Neuronal stem cell (in vitro differentiated cells): Measurements from ENCODE around the gene THAP10.

Source experiments
- DNase-seq: peaks from one replicate; pipeline ENCODE4 v3.0.0-alpha.2; 2013; ENCODE audit warnings: low spot score
- H2AFZ ChIP-seq: one replicate; pipeline ENCODE4 v1.6.1; 2013; ENCODE audit warnings: mild to moderate bottlenecking, low read length, inconsistent platforms
- H2AK5ac ChIP-seq: 2 replicates; pipeline ENCODE4 v1.6.1; 2013; ENCODE audit warnings: low read depth, mild to moderate bottlenecking, inconsistent platforms, low read length, moderate library complexity, mixed read lengths
- H2BK120ac ChIP-seq: 2 replicates; pipeline ENCODE4 v1.6.1; 2013; ENCODE audit warnings: low read depth, mild to moderate bottlenecking, inconsistent platforms, low read length, moderate library complexity, mixed read lengths
- H2BK12ac ChIP-seq: one replicate; pipeline ENCODE4 v1.6.1; 2013; ENCODE audit warnings: low read length, inconsistent platforms
- H2BK15ac ChIP-seq: 2 replicates; pipeline ENCODE4 v1.6.1; 2013; ENCODE audit warnings: mild to moderate bottlenecking, low read length, inconsistent platforms, mixed read lengths
- H2BK5ac ChIP-seq: one replicate; pipeline ENCODE4 v1.6.1; 2013; ENCODE audit warnings: inconsistent platforms, mild to moderate bottlenecking, low read length, moderate library complexity
- H3K14ac ChIP-seq: one replicate; pipeline ENCODE4 v1.6.1; 2013; ENCODE audit warnings: low read length, inconsistent platforms
- H3K18ac ChIP-seq: 2 replicates; pipeline ENCODE4 v1.6.1; 2013; ENCODE audit warnings: low read length, inconsistent platforms
- H3K23ac ChIP-seq: 2 replicates; pipeline ENCODE4 v1.6.1; 2013; ENCODE audit warnings: low read depth, mild to moderate bottlenecking, mixed read lengths, low read length, inconsistent platforms; ENCODE audit not compliant: poor library complexity
- H3K27ac ChIP-seq: replicated peaks from 3 replicates; pipeline ENCODE4 v1.5.1; 2013; ENCODE audit warnings: low read length, inconsistent platforms
- H3K27me3 ChIP-seq, 3 experiments: 2 replicates each; pipeline ENCODE4 v1.6.1; 2013; ENCODE audit warnings: low read length in 3 of 3, mild to moderate bottlenecking in 2 of 3, inconsistent platforms in 1 of 3, low read depth in 1 of 3, mixed read lengths in 1 of 3, moderate library complexity in 1 of 3; ENCODE audit not compliant: control insufficient read depth in 3 of 3, insufficient read depth in 3 of 3
- H3K36me3 ChIP-seq, 2 donors: replicated peaks in 1 of 2; 2 replicates each; pipeline ENCODE4 v1.6.1; 2013; ENCODE audit warnings: low read length in 2 of 2; ENCODE audit not compliant: control insufficient read depth in 2 of 2, insufficient read depth in 2 of 2
- H3K4ac ChIP-seq: 2 replicates; pipeline ENCODE4 v1.6.1; 2013; ENCODE audit warnings: inconsistent platforms, mild to moderate bottlenecking, low read length, moderate library complexity
- H3K4me1 ChIP-seq, 2 donors: 1 replicate in 1 of 2; 2 replicates in 1 of 2; pipeline ENCODE4 v1.6.1; 2013; ENCODE audit warnings: low read length in 2 of 2, low read depth in 1 of 2; ENCODE audit not compliant: control insufficient read depth in 2 of 2, insufficient read depth in 1 of 2
- H3K4me2 ChIP-seq: one replicate; pipeline ENCODE4 v1.6.1; 2013; ENCODE audit warnings: mild to moderate bottlenecking, low read length, inconsistent platforms; ENCODE audit not compliant: insufficient read depth, poor library complexity, severe bottlenecking
- H3K4me3 ChIP-seq, 2 donors: 2 replicates each; pipeline ENCODE4 v1.5.1; 2013; ENCODE audit warnings: low read length in 2 of 2, mild to moderate bottlenecking in 2 of 2, inconsistent platforms in 1 of 2, moderate library complexity in 1 of 2
- H3K79me1 ChIP-seq: one replicate; pipeline ENCODE4 v1.6.1; 2013; ENCODE audit warnings: low read depth, mild to moderate bottlenecking, inconsistent platforms, low read length, moderate library complexity
- H3K9ac ChIP-seq: one replicate; pipeline ENCODE4 v1.6.1; 2013; ENCODE audit warnings: mild to moderate bottlenecking, low read depth, low read length, inconsistent platforms; ENCODE audit not compliant: poor library complexity
- H3K9me3 ChIP-seq, 2 donors: replicated peaks in 1 of 2; 2 replicates each; pipeline versions ENCODE3 to v1.6.1; 2013; ENCODE audit warnings: low read length in 2 of 2, mild to moderate bottlenecking in 2 of 2, inconsistent platforms in 1 of 2, low read depth in 1 of 2, mixed read lengths in 1 of 2, moderate library complexity in 1 of 2; ENCODE audit not compliant: control insufficient read depth in 2 of 2, insufficient read depth in 1 of 2
- H4K8ac ChIP-seq: one replicate; pipeline ENCODE4 v1.6.1; 2013; ENCODE audit warnings: low read depth, mild to moderate bottlenecking, inconsistent platforms, low read length, moderate library complexity
- H4K91ac ChIP-seq: one replicate; pipeline ENCODE4 v1.6.1; 2013; ENCODE audit warnings: low read length, low read depth, mild to moderate bottlenecking, inconsistent platforms; ENCODE audit not compliant: poor library complexity
- WGBS, 2 donors: extraction: QIAGEN DNeasy Blood & Tissue Kit; methylation state at CpG; one replicate each; pipeline ENCODE4 v1.1.7; 2013; ENCODE audit warnings: missing lambda C conversion rate in 2 of 2, mixed read lengths in 1 of 2; ENCODE audit not compliant: insufficient read length in 2 of 2, insufficient replicate concordance in 1 of 2; ENCODE audit errors: extremely low coverage in 2 of 2; 5-methylcytosine and 5-hydroxymethylcytosine counted together

Gene THAP10

DNA sequence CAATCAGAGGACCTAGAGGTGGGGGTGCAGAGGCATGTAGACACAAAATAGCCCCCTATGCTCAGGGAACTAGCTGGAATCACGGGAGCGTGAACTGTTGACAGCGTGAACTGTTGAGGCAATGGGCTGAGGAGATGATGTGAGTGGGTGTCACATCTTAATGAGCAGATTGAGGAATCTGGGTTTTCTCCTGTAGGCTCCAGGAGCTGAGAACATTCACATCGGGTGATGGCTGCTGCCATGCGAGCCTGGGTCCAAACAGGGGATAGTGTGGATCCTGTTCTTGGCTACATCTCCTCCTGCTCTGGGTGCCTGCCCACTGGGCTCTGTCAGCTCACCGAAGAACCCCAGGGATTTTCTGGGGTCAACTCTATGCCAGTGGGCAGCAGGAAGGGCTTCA is 40.3 kb downstream of the THAP10 start:
- H2BK15ac ChIP-seq = no peak overlapping the region
- no peak overlapping the region for H2BK5ac ChIP-seq
- no peak overlapping the region for H3K18ac ChIP-seq
- no CpG with 5 or more reads among the region's 6 CpGs for WGBS, 2 donors
- H3K4me3 ChIP-seq = no peak overlapping the region
- H4K8ac ChIP-seq = no peak overlapping the region
- peaks cover 0 to 15% (median 0%) of the 10 kb centered on the region in 3 experiments for H3K27me3 ChIP-seq
- H3K36me3 ChIP-seq = peaks cover 0 to 18% of the 10 kb centered on the region in 2 donors
- no peak overlapping the region for H3K4ac ChIP-seq
- no peaks in the 10 kb centered on the region for H3K9me3 ChIP-seq
- no peak overlapping the region for H3K14ac ChIP-seq
- no peak overlapping the region for H4K91ac ChIP-seq
- H2BK12ac ChIP-seq = no peak overlapping the region
- no peak overlapping the region for H2AFZ ChIP-seq
- no peaks in the 10 kb centered on the region for H3K79me1 ChIP-seq
- no peak for DNase-seq
- H2AK5ac ChIP-seq = no peak overlapping the region
- no peak overlapping the region for H3K4me2 ChIP-seq
- no peak overlapping the region for H3K9ac ChIP-seq
- no peak overlapping the region for H2BK120ac ChIP-seq
- peaks cover 0 to 2% of the 10 kb centered on the region in 2 donors for H3K4me1 ChIP-seq
- no peak overlapping the region for H3K23ac ChIP-seq
- no peak overlapping the region for H3K27ac ChIP-seq

DNA sequence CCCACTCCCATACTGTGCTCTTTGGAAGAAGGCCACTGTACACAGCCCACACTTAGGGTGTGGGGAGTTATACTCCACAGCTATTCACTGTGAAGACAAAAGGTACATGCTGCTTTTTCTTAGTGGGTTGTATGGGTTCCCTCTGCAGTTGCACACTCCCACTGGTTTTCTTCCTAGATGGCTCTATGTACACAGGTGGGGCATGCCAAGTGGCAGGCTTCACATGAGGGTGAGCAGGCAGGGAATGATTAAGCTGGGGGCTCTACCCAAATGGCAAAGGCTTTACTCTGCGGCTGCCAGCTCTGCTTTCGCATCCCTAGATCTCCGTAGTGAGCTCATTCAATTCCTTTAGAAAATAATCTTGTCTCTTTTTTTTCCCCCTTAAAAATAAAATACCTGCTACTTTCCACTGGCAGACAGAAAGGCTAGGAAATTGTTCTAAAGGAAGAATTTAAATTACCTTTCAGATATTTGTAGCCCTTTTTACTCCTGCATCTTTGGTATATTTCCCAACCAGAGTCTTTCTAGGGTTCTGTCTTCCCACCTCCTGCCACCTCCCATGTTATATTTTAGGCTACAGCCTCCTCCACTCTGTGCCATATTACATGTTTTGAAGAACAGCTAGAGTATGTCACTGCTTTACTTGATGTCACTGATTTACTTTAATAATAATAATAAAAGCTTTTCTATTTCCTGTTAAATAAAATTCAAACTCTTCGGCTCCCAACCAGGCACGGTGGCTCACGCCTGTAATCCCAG is 46.5 kb downstream of the THAP10 start:
- H2AK5ac ChIP-seq = no peak overlapping the region
- H3K14ac ChIP-seq = no peak overlapping the region
- peaks cover 0 to 6% of the 10 kb centered on the region in 2 donors for H3K36me3 ChIP-seq
- no peak overlapping the region for H3K4me3 ChIP-seq
- no peak for DNase-seq
- no peak overlapping the region for H2BK5ac ChIP-seq
- no peak overlapping the region for H2AFZ ChIP-seq
- H2BK12ac ChIP-seq = no peak overlapping the region
- no CpG with 5 or more reads among the region's 6 CpGs for WGBS, 2 donors
- no peak overlapping the region for H3K9ac ChIP-seq
- no peak overlapping the region for H3K27ac ChIP-seq
- H3K4me1 ChIP-seq = no peaks in the 10 kb centered on the region
- no peak overlapping the region for H4K91ac ChIP-seq
- H3K9me3 ChIP-seq = no peaks in the 10 kb centered on the region
- no peak overlapping the region for H3K18ac ChIP-seq
- no peak overlapping the region for H3K23ac ChIP-seq
- no peak overlapping the region for H4K8ac ChIP-seq
- H2BK15ac ChIP-seq = no peak overlapping the region
- H3K4me2 ChIP-seq = no peak overlapping the region
- no peaks in the 10 kb centered on the region for H3K27me3 ChIP-seq
- no peak overlapping the region for H2BK120ac ChIP-seq
- H3K79me1 ChIP-seq = no peaks in the 10 kb centered on the region
- H3K4ac ChIP-seq = no peak overlapping the region

DNA sequence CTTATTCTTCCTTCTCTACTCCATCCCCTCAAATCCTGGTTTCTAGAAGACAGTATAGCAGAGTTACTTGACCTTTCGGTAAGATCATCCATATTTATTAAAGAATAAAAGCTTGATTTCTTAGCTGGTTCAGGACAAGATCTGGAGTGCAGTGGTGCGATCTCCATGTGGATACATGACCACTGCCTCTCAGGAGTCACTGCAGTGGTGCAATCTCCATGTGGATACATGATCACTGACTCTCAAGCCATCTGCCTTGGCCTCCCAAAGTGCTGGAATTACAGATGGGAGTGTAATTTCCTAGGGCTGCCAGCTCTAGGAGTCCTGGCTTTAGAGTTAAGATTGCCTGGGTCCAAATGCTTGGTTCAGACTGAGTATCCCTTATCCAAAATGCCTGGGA is 54.8 kb downstream of the THAP10 start:
- Histone ChIP-seq H3K4me2 (no peak overlapping the region), H3K23ac (no peak overlapping the region), H2BK5ac (no peak overlapping the region), H3K79me1 (no peaks in the 10 kb centered on the region), H4K91ac (no peak overlapping the region), H2BK12ac (no peak overlapping the region), H2BK15ac (no peak overlapping the region), H2AK5ac (no peak overlapping the region), H3K4me3 (no peak overlapping the region), H3K18ac (no peak overlapping the region), H3K27me3 (no peaks in the 10 kb centered on the region), H2BK120ac (no peak overlapping the region), H3K27ac (no peak overlapping the region), H3K4ac (no peak overlapping the region), H3K14ac (no peak overlapping the region), H3K9ac (no peak overlapping the region), H3K4me1 (peaks cover 0 to 6% of the 10 kb centered on the region in 2 donors), H3K36me3 (peaks cover 9 to 37% of the 10 kb centered on the region in 2 donors), H4K8ac (no peak overlapping the region), H3K9me3 (peaks cover 0 to 5% of the 10 kb centered on the region in 2 donors), H2AFZ (no peak overlapping the region)
- DNase-seq = no peak
- no CpG with 5 or more reads among the region's 2 CpGs for WGBS, 2 donors

DNA sequence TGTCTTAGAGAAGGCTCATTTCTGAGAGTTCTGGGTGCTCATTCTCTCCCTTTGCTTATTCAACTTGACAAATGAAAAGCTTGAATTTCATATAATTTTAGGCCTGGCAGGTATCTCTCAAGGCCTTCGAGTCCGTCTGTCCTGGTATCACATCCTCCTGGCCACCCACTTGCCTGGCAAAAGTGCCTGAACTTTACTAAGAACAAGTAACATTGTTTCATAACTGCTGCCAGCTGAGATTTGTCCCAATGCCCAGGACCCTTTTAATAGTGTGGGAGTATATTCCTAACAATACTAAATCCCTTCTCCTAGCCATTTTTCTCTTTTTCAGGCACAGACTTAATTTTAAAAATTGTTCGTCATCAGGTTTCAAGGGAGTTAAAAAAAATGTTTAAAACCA is 56.4 kb downstream of the THAP10 start:
- no peak for DNase-seq
- no peak overlapping the region for H3K4me3 ChIP-seq
- H2BK5ac ChIP-seq = no peak overlapping the region
- H3K9ac ChIP-seq = no peak overlapping the region
- no peak overlapping the region for H2AFZ ChIP-seq
- H3K14ac ChIP-seq = no peak overlapping the region
- H3K27me3 ChIP-seq = no peaks in the 10 kb centered on the region
- no peak overlapping the region for H2BK12ac ChIP-seq
- H2AK5ac ChIP-seq = no peak overlapping the region
- no peak overlapping the region for H3K18ac ChIP-seq
- H2BK15ac ChIP-seq = no peak overlapping the region
- no peak overlapping the region for H3K4ac ChIP-seq
- WGBS, 2 donors = no CpG with 5 or more reads among the region's 3 CpGs
- peaks cover 0 to 6% of the 10 kb centered on the region in 2 donors for H3K4me1 ChIP-seq
- no peak overlapping the region for H4K91ac ChIP-seq
- peaks cover 0 to 5% of the 10 kb centered on the region in 2 donors for H3K9me3 ChIP-seq
- H3K36me3 ChIP-seq = peaks cover 11 to 53% of the 10 kb centered on the region in 2 donors
- no peak overlapping the region for H3K4me2 ChIP-seq
- no peak overlapping the region for H2BK120ac ChIP-seq
- H3K79me1 ChIP-seq = no peaks in the 10 kb centered on the region
- no peak overlapping the region for H3K23ac ChIP-seq
- H3K27ac ChIP-seq = no peak overlapping the region
- no peak overlapping the region for H4K8ac ChIP-seq
